ENCODE measurements around the gene TNNT3. TPM values are rescaled to one million over a fixed set of nuclear protein-coding genes. Genes with fewer than 3 reads are reported as not detected.

TNNT3 gene
- polyA plus RNA-seq, 2 of the 4 experiments (the other 2 are of a cell fraction): not detected

DNA sequence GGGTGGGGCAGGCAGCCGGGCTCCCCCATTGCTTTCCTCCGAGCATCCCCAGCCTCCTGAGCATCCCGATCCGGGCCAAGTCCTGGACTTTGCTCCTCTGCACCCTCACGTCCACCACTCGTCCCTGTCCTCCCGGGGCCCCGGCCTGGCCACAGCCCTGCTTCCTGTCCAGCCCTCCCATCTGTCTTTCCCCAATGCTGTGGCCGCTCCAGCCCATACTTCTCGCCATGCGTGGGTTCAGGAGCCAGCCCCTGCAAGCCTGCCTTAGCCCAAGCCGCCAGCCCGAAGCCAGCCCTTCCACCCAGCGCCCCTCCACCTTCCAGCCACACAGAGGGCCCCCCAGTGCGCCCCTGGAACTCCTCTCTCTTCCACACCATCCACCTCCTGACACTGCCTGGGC, 51.5 kb downstream of the TNNT3 start:
- H3K4me1 ChIP-seq: no peaks in the 10 kb centered on the region
- no peak overlapping the region for H3K4me3 ChIP-seq
- WGBS (ENCODE audit: missing lambda C conversion rate): 68% methylated on average over 9 of the region's 15 CpGs
- TF ChIP-seq RNF2 (IDR thresholded peaks at IDR 0.05; ENCODE audit: borderline replicate concordance, low read depth) (no peak), CHD2 (IDR thresholded peaks at IDR 0.05; ENCODE audit: low read length, partially characterized antibody) (no peak), SMC3 (IDR thresholded peaks at IDR 0.05) (no peak), HOXB5 (CRISPR knock-in tag; IDR thresholded peaks at IDR 0.05) (no peak), FOSB (CRISPR knock-in tag; IDR thresholded peaks at IDR 0.05) (no peak), ZSCAN20 (CRISPR knock-in tag; IDR thresholded peaks at IDR 0.05) (no peak), KDM1A (IDR thresholded peaks at IDR 0.05; ENCODE audit: low read depth) (no peak), CBX8 (IDR thresholded peaks at IDR 0.05) (no peak)
- TF ChIP-seq, protein P1, sequence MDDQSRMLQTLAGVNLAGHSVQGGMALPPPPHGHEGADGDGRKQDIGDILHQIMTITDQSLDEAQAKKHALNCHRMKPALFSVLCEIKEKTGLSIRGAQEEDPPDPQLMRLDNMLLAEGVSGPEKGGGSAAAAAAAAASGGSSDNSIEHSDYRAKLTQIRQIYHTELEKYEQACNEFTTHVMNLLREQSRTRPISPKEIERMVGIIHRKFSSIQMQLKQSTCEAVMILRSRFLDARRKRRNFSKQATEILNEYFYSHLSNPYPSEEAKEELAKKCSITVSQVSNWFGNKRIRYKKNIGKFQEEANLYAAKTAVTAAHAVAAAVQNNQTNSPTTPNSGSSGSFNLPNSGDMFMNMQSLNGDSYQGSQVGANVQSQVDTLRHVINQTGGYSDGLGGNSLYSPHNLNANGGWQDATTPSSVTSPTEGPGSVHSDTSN (IDR thresholded peaks at IDR 0.05): no peak
- TF ChIP-seq, protein P2, sequence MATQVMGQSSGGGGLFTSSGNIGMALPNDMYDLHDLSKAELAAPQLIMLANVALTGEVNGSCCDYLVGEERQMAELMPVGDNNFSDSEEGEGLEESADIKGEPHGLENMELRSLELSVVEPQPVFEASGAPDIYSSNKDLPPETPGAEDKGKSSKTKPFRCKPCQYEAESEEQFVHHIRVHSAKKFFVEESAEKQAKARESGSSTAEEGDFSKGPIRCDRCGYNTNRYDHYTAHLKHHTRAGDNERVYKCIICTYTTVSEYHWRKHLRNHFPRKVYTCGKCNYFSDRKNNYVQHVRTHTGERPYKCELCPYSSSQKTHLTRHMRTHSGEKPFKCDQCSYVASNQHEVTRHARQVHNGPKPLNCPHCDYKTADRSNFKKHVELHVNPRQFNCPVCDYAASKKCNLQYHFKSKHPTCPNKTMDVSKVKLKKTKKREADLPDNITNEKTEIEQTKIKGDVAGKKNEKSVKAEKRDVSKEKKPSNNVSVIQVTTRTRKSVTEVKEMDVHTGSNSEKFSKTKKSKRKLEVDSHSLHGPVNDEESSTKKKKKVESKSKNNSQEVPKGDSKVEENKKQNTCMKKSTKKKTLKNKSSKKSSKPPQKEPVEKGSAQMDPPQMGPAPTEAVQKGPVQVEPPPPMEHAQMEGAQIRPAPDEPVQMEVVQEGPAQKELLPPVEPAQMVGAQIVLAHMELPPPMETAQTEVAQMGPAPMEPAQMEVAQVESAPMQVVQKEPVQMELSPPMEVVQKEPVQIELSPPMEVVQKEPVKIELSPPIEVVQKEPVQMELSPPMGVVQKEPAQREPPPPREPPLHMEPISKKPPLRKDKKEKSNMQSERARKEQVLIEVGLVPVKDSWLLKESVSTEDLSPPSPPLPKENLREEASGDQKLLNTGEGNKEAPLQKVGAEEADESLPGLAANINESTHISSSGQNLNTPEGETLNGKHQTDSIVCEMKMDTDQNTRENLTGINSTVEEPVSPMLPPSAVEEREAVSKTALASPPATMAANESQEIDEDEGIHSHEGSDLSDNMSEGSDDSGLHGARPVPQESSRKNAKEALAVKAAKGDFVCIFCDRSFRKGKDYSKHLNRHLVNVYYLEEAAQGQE (IDR thresholded peaks at IDR 0.05): no peak
- DNase-seq (ENCODE audit: low read depth in 1 of 2, low spot score in 1 of 2) (peak in 1 of 2 experiments; percentile 0), FAIRE-seq (no peak), ATAC-seq (no peak)
- ChIA-PET CTCF (interaction anchor here (0.6 to 28.2 kb wide), 5 partner anchors 17 to 182 kb away, joined by 3 to 554 read pairs (median 3); no protein-coding TSS in a partner anchor), POLR2A (no interaction called here)
- H3K27ac ChIP-seq: no peak overlapping the region
- no peak overlapping the region for H3K4me2 ChIP-seq
- no peaks in the 10 kb centered on the region for H3K9me3 ChIP-seq

DNA sequence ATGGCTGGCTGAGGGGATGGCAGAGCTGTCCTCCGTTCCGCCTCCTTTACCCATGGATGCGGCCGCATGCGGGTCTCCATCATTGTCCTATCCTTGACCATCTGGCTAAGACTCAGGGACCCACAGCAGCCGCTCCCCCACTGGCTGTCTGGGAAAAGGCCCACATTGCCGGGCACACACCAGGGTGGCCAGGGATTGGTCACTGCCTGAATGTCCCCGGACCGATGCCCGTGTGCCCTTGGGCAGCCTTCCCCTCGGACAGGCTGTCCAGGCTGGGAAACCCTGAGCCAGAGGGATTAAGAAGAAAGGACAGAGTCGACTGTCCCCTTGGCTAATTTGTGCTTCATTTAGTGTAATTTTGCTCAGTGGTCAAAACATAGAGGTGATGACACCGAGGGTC, 55.7 kb downstream of the TNNT3 start:
- no peak for ATAC-seq
- no peak overlapping the region for H3K4me2 ChIP-seq
- no peak overlapping the region for H3K27ac ChIP-seq
- POLR2A ChIA-PET: no interaction called here
- TF ChIP-seq, protein P3, sequence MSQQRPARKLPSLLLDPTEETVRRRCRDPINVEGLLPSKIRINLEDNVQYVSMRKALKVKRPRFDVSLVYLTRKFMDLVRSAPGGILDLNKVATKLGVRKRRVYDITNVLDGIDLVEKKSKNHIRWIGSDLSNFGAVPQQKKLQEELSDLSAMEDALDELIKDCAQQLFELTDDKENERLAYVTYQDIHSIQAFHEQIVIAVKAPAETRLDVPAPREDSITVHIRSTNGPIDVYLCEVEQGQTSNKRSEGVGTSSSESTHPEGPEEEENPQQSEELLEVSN (IDR thresholded peaks at IDR 0.05; ENCODE audit: borderline replicate concordance, low read depth): no peak
- TF ChIP-seq, protein P4, sequence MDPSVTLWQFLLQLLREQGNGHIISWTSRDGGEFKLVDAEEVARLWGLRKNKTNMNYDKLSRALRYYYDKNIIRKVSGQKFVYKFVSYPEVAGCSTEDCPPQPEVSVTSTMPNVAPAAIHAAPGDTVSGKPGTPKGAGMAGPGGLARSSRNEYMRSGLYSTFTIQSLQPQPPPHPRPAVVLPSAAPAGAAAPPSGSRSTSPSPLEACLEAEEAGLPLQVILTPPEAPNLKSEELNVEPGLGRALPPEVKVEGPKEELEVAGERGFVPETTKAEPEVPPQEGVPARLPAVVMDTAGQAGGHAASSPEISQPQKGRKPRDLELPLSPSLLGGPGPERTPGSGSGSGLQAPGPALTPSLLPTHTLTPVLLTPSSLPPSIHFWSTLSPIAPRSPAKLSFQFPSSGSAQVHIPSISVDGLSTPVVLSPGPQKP (IDR thresholded peaks at IDR 0.05; ENCODE audit: low read depth, low read length): no peak
- TF ChIP-seq HDAC2 (IDR thresholded peaks at IDR 0.05) (no peak), CBX2 (IDR thresholded peaks at IDR 0.05; ENCODE audit: borderline replicate concordance, low read depth) (no peak), MAZ (IDR thresholded peaks at IDR 0.05; ENCODE audit: borderline replicate concordance, low read depth, low read length) (no peak)
- no peak for DNase-seq (ENCODE audit: low read depth in 1 of 2, low spot score in 1 of 2)
- CTCF ChIA-PET: interaction anchor here (0.8 to 2.8 kb wide), 3 partner anchors 20 to 281 kb away, joined by 3 to 12 read pairs (median 3); no protein-coding TSS in a partner anchor
- no peaks in the 10 kb centered on the region for H3K4me1 ChIP-seq
- no peak for FAIRE-seq
- no CpG with 5 or more reads among the region's 13 CpGs for WGBS (ENCODE audit: missing lambda C conversion rate)
- no peaks in the 10 kb centered on the region for H3K9me3 ChIP-seq
- H3K4me3 ChIP-seq: no peak overlapping the region

DNA sequence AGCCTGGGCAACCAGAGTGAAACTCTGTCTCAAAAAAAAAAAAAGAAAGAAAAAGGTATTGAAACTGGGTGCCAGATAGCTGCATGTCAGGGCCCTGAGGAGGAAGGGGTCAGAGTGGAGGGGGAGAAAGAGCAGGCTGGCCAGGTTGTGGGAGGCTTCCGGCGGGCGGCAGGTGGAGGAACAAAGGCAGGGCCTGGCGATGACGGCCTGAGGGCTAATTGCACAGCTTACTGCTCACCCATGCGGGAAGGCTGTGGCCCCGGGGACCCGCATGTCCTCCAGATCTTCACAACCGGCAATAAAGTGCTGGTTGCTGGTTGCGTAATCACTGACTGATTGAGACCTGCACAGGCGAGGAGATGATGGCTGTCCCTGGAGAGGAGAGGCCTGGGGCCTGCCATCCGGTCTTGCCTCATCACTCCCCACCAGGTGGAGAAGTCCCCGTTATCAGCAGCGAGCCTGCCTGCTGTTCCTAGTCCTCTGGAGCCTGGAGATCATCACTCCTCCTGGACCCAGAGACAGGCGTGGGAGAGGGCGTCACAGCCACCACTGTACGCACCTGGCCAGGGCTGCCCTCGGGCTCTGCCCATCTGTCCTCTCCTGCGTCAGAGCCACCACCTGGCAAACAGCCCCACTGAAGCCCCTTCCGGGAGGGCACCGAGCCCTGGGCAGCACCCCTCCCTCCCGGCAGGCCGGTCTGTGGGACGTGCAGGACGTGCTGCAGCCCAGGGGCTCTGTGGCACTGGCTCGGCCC, 59.4 kb downstream of the TNNT3 start:
- H3K4me2 ChIP-seq: no peak overlapping the region
- H3K4me1 ChIP-seq: no peaks in the 10 kb centered on the region
- WGBS (ENCODE audit: missing lambda C conversion rate): 100% methylated on average over 2 of the region's 26 CpGs
- no peak overlapping the region for H3K4me3 ChIP-seq
- H3K27ac ChIP-seq: no peak overlapping the region
- TF ChIP-seq, protein P5, sequence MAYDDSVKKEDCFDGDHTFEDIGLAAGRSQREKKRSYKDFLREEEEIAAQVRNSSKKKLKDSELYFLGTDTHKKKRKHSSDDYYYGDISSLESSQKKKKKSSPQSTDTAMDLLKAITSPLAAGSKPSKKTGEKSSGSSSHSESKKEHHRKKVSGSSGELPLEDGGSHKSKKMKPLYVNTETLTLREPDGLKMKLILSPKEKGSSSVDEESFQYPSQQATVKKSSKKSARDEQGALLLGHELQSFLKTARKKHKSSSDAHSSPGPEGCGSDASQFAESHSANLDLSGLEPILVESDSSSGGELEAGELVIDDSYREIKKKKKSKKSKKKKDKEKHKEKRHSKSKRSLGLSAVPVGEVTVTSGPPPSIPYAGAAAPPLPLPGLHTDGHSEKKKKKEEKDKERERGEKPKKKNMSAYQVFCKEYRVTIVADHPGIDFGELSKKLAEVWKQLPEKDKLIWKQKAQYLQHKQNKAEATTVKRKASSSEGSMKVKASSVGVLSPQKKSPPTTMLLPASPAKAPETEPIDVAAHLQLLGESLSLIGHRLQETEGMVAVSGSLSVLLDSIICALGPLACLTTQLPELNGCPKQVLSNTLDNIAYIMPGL (CRISPR knock-in tag; IDR thresholded peaks at IDR 0.05; ENCODE audit: borderline replicate concordance): no peak
- TF ChIP-seq, protein P4 (IDR thresholded peaks at IDR 0.05; ENCODE audit: low read depth, low read length): no peak
- peak in 1 of 2 experiments; percentile 66; a peak in 3 of 4 replicates for TF ChIP-seq CEBPB (IDR thresholded peaks at IDR 0.05)
- DNase-seq (ENCODE audit: low read depth in 1 of 2, low spot score in 1 of 2) (no peak), ATAC-seq (peak in 1 of 2 experiments; percentile 36; a peak in 4 of 6 replicates), FAIRE-seq (no peak)
- ChIA-PET CTCF (interaction anchor here (1.1 to 2.4 kb wide), 2 partner anchors 96 to 173 kb away, joined by 4 to 7 read pairs; no protein-coding TSS in a partner anchor), POLR2A (no interaction called here)
- no peaks in the 10 kb centered on the region for H3K9me3 ChIP-seq
